NCI-H774 (cell line): ENCODE measurements around the gene HPX.

Source experiments
- DNase-seq: peaks from one replicate; lab custom pipeline; 2025; lab: John Stamatoyannopoulos, UW

HPX gene

GRCh38 chr11:6390718-6391469 lies 49.9 kb downstream of the HPX start:
- no peak for DNase-seq

- peak; percentile 86 for DNase-seq
Measured at GRCh38 chr11:6389905-6390717, 50.7 kb downstream of the HPX start, which contains the start of gene SMPD1. Gene SMPD1 (plus strand): TSS chr11:6390474. CDS start chr11:6390599, 125 bp downstream.

GRCh38 chr11:6388748-6389147 lies 52.0 kb downstream of the HPX start:
- no peak for DNase-seq

GRCh38 chr11:6387811-6388599 lies 52.8 kb downstream of the HPX start:
- DNase-seq = no peak

GRCh38 chr11:6385046-6385777 lies 55.6 kb downstream of the HPX start:
- DNase-seq = no peak
